Measurements from ENCODE around the gene OBSL1.

DNA sequence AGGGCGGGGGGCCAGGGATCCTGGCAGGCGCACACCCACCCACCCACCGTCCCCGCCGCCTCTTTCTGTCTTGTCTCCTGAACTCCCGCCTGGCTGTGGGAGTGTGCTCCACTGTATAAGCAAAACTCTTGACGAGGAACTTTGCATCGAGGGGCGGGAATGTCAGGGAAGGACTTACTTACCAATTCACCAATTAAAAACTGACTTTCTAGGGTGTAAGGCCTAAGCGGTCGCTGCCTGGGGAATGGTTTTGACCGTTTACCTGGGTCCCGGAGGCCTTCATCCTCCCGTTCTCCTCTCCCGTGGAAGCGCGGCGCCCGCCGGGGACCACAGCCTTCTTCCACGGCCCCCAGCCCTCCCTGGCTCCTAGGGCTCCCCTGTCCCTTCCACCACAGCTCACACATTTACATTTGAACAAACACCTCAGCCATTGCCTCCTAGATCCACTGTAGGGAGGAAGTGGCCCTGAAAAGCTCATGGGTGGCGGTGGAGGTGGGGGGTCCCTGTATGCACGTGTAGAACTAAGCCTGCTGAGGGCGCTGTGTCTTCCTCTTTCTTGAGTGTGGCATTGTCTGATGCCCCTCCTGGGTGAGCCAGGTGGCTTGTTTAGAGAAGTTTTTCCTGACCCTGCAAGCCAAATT is 48.2 kb downstream of the OBSL1 start:
- TF ChIP-seq, protein P1, sequence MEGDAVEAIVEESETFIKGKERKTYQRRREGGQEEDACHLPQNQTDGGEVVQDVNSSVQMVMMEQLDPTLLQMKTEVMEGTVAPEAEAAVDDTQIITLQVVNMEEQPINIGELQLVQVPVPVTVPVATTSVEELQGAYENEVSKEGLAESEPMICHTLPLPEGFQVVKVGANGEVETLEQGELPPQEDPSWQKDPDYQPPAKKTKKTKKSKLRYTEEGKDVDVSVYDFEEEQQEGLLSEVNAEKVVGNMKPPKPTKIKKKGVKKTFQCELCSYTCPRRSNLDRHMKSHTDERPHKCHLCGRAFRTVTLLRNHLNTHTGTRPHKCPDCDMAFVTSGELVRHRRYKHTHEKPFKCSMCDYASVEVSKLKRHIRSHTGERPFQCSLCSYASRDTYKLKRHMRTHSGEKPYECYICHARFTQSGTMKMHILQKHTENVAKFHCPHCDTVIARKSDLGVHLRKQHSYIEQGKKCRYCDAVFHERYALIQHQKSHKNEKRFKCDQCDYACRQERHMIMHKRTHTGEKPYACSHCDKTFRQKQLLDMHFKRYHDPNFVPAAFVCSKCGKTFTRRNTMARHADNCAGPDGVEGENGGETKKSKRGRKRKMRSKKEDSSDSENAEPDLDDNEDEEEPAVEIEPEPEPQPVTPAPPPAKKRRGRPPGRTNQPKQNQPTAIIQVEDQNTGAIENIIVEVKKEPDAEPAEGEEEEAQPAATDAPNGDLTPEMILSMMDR (IDR thresholded peaks at IDR 0.05), result no peak
- TF ChIP-seq POLR2A (IDR thresholded peaks at IDR 0.05), result no peak
